Measurements from ENCODE around the gene CMAS. TPM values are rescaled to one million over a fixed set of nuclear protein-coding genes. Genes with fewer than 3 reads are reported as not detected.
A peak's percentile ranks its signal among the peaks of the same experiment; 100 is the strongest.
"Not testable (repeated sequence)": the region's sequence is repeated elsewhere in the genome, so short reads cannot be mapped to it uniquely, and the experiment has no call there.

The CMAS gene
- total RNA-seq, 1 donor from 2014 or later: 27.5 TPM

DNA sequence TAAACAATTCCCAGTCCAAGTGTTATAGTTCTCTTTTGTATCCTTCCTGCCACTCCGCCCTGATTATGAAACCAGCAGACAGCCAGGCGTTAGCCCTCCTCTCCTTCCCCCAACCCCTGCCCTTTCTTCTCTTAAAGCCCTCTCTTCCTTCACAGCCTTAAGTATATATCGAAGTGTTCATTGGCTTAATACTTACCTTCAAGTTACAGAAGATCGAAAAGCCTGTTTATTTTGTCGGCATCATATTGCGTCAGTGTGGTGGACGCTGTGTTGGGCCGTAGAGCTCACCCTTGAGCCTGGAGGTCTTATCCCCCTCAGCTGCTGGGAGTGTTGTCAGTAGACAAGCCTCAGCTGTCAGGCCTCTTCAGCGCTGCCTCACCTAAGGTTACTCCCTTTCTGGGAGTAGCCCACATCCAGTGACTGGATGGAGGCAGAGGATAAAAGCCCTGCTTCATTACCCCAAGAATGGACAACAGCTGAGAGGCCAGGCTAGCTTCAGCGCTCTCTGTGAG is 36.2 kb downstream of the CMAS start:
- H3K4me1 Mint-ChIP-seq: no peaks in the 10 kb centered on the region
- no peaks in the 10 kb centered on the region for H3K9me3 Mint-ChIP-seq
- H3K4me3 Mint-ChIP-seq: no peak overlapping the region
- DNase-seq (ENCODE audit: low spot score in 2 of 2, unreplicated experiment in 2 of 2): no peak
- H3K27me3 Mint-ChIP-seq (ENCODE audit: low read depth): no peaks in the 10 kb centered on the region
- no peaks in the 10 kb centered on the region for H3K36me3 Mint-ChIP-seq
- no peak for TF ChIP-seq CTCF (IDR thresholded peaks at IDR 0.05; ENCODE audit: unreplicated experiment)
- H3K27ac Mint-ChIP-seq: no peak overlapping the region

DNA sequence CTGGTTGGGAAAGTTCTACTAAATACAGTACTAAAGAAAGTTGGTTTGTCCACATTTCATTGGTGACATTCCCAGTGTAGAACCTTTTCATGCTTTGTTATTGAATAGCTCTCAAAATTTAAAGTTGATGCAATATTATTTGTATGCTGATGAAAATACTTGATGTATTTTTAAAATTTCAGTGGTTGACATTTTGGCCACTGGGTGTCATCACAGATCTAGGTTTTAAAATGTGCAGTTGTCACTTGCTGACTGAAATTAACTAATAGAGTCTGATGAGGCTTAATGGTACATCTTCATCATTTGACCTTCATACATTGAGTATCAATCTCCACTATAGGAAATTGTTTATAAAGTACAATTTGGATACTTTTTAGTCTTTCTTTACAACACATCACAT is 37.1 kb downstream of the CMAS start:
- Mint-ChIP-seq H3K36me3 (no peaks in the 10 kb centered on the region), H3K4me1 (no peaks in the 10 kb centered on the region), H3K27me3 (ENCODE audit: low read depth) (peaks cover 2% of the 10 kb centered on the region), H3K4me3 (no peak overlapping the region), H3K9me3 (no peaks in the 10 kb centered on the region), H3K27ac (no peak overlapping the region)
- peak; percentile 54 for TF ChIP-seq CTCF (IDR thresholded peaks at IDR 0.05; ENCODE audit: unreplicated experiment)
- DNase-seq (ENCODE audit: low spot score in 2 of 2, unreplicated experiment in 2 of 2): no peak

- Mint-ChIP-seq H3K27me3 (ENCODE audit: low read depth) (peaks cover 7% of the 10 kb centered on the region), H3K36me3 (no peaks in the 10 kb centered on the region), H3K4me1 (no peaks in the 10 kb centered on the region), H3K27ac (no peak overlapping the region), H3K9me3 (no peaks in the 10 kb centered on the region), H3K4me3 (no peak overlapping the region)
- DNase-seq (ENCODE audit: low spot score in 2 of 2, unreplicated experiment in 2 of 2): no peak
- no peak for TF ChIP-seq CTCF (IDR thresholded peaks at IDR 0.05; ENCODE audit: unreplicated experiment)
These were observed 38.8 kb downstream of the CMAS start for GRCh38 chr12:22084852-22085251.

DNA sequence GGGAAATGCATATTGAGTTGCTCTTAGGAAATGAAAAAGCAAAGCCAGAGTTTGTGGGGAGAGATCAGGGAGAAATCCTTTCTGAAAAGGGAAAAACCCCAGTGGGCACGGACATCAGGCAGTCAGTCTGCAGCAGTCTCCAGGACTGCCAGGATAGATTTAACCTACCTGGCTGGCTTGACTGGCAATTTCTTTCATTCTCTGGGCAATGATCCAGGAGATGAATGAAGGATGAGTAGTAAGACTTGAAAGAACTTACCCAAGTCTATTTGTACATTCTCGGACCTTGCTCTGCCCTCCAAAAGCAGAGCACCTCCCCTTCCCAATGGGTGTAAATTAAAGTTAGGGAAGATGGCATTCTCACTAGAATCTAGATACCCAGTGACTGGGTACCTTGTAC is 42.9 kb downstream of the CMAS start:
- H3K36me3 Mint-ChIP-seq: no peaks in the 10 kb centered on the region
- TF ChIP-seq CTCF (IDR thresholded peaks at IDR 0.05; ENCODE audit: unreplicated experiment): no peak
- no peaks in the 10 kb centered on the region for H3K9me3 Mint-ChIP-seq
- H3K4me1 Mint-ChIP-seq: no peaks in the 10 kb centered on the region
- peaks cover 7% of the 10 kb centered on the region for H3K27me3 Mint-ChIP-seq (ENCODE audit: low read depth)
- no peak overlapping the region for H3K27ac Mint-ChIP-seq
- DNase-seq (ENCODE audit: low spot score in 2 of 2, unreplicated experiment in 2 of 2): no peak
- H3K4me3 Mint-ChIP-seq: no peak overlapping the region

DNA sequence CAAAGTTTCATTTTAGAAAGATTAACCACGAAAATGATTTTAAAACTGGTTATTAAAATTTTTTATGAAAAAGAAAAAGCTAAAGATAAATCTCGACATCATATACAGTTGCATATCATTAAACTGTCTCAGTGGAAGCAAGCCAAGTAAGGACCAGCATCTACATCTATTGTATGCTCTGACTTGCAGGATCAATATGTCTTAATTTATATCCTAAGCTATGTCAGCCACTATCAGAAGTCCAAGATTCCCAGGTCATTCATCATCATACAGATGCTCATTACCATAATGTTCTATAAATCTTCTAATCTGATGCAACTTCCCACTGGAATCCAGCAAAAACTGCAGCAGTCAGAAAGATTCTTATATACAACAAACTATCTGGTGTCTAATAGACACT is 43.5 kb downstream of the CMAS start:
- DNase-seq (ENCODE audit: low spot score in 2 of 2, unreplicated experiment in 2 of 2): no peak
- H3K27me3 Mint-ChIP-seq (ENCODE audit: low read depth): peaks cover 7% of the 10 kb centered on the region
- no peak overlapping the region for H3K27ac Mint-ChIP-seq
- H3K4me3 Mint-ChIP-seq: no peak overlapping the region
- H3K36me3 Mint-ChIP-seq: no peaks in the 10 kb centered on the region
- no peaks in the 10 kb centered on the region for H3K9me3 Mint-ChIP-seq
- no peak for TF ChIP-seq CTCF (IDR thresholded peaks at IDR 0.05; ENCODE audit: unreplicated experiment)
- no peaks in the 10 kb centered on the region for H3K4me1 Mint-ChIP-seq

GRCh38 chr12:22099062-22099461 is 53.0 kb downstream of the CMAS start:
- not testable (repeated sequence) for H3K4me3 Mint-ChIP-seq; H3K27ac Mint-ChIP-seq; H3K4me1 Mint-ChIP-seq; DNase-seq (ENCODE audit: low spot score in 2 of 2, unreplicated experiment in 2 of 2); H3K36me3 Mint-ChIP-seq
- Mint-ChIP-seq H3K9me3 (peaks cover 31% of the 10 kb centered on the region), H3K27me3 (ENCODE audit: low read depth) (peaks cover 19% of the 10 kb centered on the region)

All from mesothelial cell of epicardium (in vitro differentiated cells).